Skeletal muscle satellite cell (primary cell): ENCODE data around the gene HINT3.
"Not testable (repeated sequence)": the region's sequence is repeated elsewhere in the genome, so short reads cannot be mapped to it uniquely, and the experiment has no call there.

Experiments
- H3K27me3 ChIP-seq: 2 replicates; pipeline ENCODE4 v1.7.0; 2013; ENCODE audit warnings: low read length; ENCODE audit not compliant: control insufficient read depth, insufficient read depth
- H3K36me3 ChIP-seq: 2 replicates; pipeline ENCODE4 v1.7.0; 2013; ENCODE audit warnings: mild to moderate bottlenecking, control low read depth, low read length; ENCODE audit not compliant: insufficient read depth
- H3K4me1 ChIP-seq: 2 replicates; pipeline ENCODE4 v1.7.0; 2013; ENCODE audit warnings: low read length; ENCODE audit not compliant: control insufficient read depth, insufficient read depth
- H3K4me2 ChIP-seq: 2 replicates; pipeline ENCODE4 v1.7.0; 2013; ENCODE audit warnings: mild to moderate bottlenecking, low read length
- H3K4me3 ChIP-seq: 2 replicates; pipeline ENCODE4 v1.7.0; 2013; ENCODE audit warnings: low read length
- H3K9ac ChIP-seq: 2 replicates; pipeline ENCODE4 v1.7.0; 2013; ENCODE audit warnings: mild to moderate bottlenecking, low read depth, low read length, moderate library complexity
- H3K9me3 ChIP-seq: replicated peaks from 2 replicates; pipeline ENCODE4 v1.7.0; 2013; ENCODE audit warnings: mild to moderate bottlenecking, control low read depth, low read length

HINT3 gene

GRCh38 chr6:125924169-125924568 lies 32.4 kb upstream of the HINT3 start:
- Histone ChIP-seq H3K4me3 (no peak overlapping the region), H3K9ac (no peak overlapping the region), H3K4me2 (no peak overlapping the region), H3K4me1 (peaks cover 6% of the 10 kb centered on the region), H3K36me3 (peaks cover 47% of the 10 kb centered on the region), H3K27me3 (no peaks in the 10 kb centered on the region), H3K9me3 (no peaks in the 10 kb centered on the region)

GRCh38 chr6:125924697-125925358 lies 31.7 kb upstream of the HINT3 start:
- no peak overlapping the region for H3K9ac ChIP-seq
- no peak overlapping the region for H3K4me3 ChIP-seq
- H3K4me1 ChIP-seq: no peaks in the 10 kb centered on the region
- H3K27me3 ChIP-seq: no peaks in the 10 kb centered on the region
- H3K4me2 ChIP-seq: no peak overlapping the region
- H3K36me3 ChIP-seq: peaks cover 47% of the 10 kb centered on the region
- no peaks in the 10 kb centered on the region for H3K9me3 ChIP-seq

GRCh38 chr6:125926711-125927110 lies 29.9 kb upstream of the HINT3 start:
- H3K27me3 ChIP-seq: no peaks in the 10 kb centered on the region
- peaks cover 42% of the 10 kb centered on the region for H3K36me3 ChIP-seq
- no peak overlapping the region for H3K4me3 ChIP-seq

GRCh38 chr6:125927761-125928160 lies 28.8 kb upstream of the HINT3 start:
- Histone ChIP-seq H3K4me3 (no peak overlapping the region), H3K27me3 (no peaks in the 10 kb centered on the region), H3K36me3 (peaks cover 32% of the 10 kb centered on the region), H3K9ac (no peak overlapping the region), H3K4me1 (no peaks in the 10 kb centered on the region), H3K4me2 (no peak overlapping the region), H3K9me3 (no peaks in the 10 kb centered on the region)

More at GRCh38 chr6:125926711-125927110, 29.9 kb upstream of the HINT3 start:
- no peaks in the 10 kb centered on the region for H3K4me1 ChIP-seq
- H3K4me2 ChIP-seq: no peak overlapping the region
- no peaks in the 10 kb centered on the region for H3K9me3 ChIP-seq
- no peak overlapping the region for H3K9ac ChIP-seq

GRCh38 chr6:125930765-125931418 lies 25.7 kb upstream of the HINT3 start:
- Histone ChIP-seq H3K4me3 (no peak overlapping the region), H3K36me3 (peaks cover 17% of the 10 kb centered on the region), H3K9ac (no peak overlapping the region), H3K4me2 (no peak overlapping the region), H3K9me3 (no peaks in the 10 kb centered on the region), H3K4me1 (no peaks in the 10 kb centered on the region), H3K27me3 (no peaks in the 10 kb centered on the region)

- H3K4me1 ChIP-seq: no peaks in the 10 kb centered on the region
- H3K36me3 ChIP-seq: peaks cover 17% of the 10 kb centered on the region
- no peaks in the 10 kb centered on the region for H3K27me3 ChIP-seq
These were observed 24.7 kb upstream of the HINT3 start for GRCh38 chr6:125931733-125932450.

GRCh38 chr6:125932451-125932795 lies 24.1 kb upstream of the HINT3 start:
- no peak overlapping the region for H3K4me3 ChIP-seq
- H3K9ac ChIP-seq: no peak overlapping the region
- H3K4me1 ChIP-seq: no peaks in the 10 kb centered on the region
- H3K36me3 ChIP-seq: peaks cover 14% of the 10 kb centered on the region
- no peaks in the 10 kb centered on the region for H3K9me3 ChIP-seq
- no peaks in the 10 kb centered on the region for H3K27me3 ChIP-seq
- no peak overlapping the region for H3K4me2 ChIP-seq

More at GRCh38 chr6:125931733-125932450, 24.7 kb upstream of the HINT3 start:
- no peaks in the 10 kb centered on the region for H3K9me3 ChIP-seq
- no peak overlapping the region for H3K4me2 ChIP-seq
- no peak overlapping the region for H3K4me3 ChIP-seq
- H3K9ac ChIP-seq: no peak overlapping the region

- H3K4me3 ChIP-seq, H3K9ac ChIP-seq, H3K36me3 ChIP-seq, H3K9me3 ChIP-seq, H3K4me2 ChIP-seq, H3K4me1 ChIP-seq, H3K27me3 ChIP-seq: not testable (repeated sequence)
These were observed 21.1 kb upstream of the HINT3 start for GRCh38 chr6:125935520-125935919.

- no peaks in the 10 kb centered on the region for H3K36me3 ChIP-seq
These were observed 17.5 kb upstream of the HINT3 start for GRCh38 chr6:125939026-125939425.

GRCh38 chr6:125939791-125940190 lies 16.8 kb upstream of the HINT3 start:
- peaks cover 17% of the 10 kb centered on the region for H3K4me1 ChIP-seq
- no peaks in the 10 kb centered on the region for H3K36me3 ChIP-seq
- no peak overlapping the region for H3K9ac ChIP-seq
- H3K4me3 ChIP-seq: no peak overlapping the region
- no peaks in the 10 kb centered on the region for H3K27me3 ChIP-seq
- H3K4me2 ChIP-seq: no peak overlapping the region
- H3K9me3 ChIP-seq: no peaks in the 10 kb centered on the region

More at GRCh38 chr6:125939026-125939425, 17.5 kb upstream of the HINT3 start:
- Histone ChIP-seq H3K9ac (no peak overlapping the region), H3K27me3 (no peaks in the 10 kb centered on the region), H3K4me1 (peaks cover 9% of the 10 kb centered on the region), H3K9me3 (no peaks in the 10 kb centered on the region), H3K4me2 (no peak overlapping the region), H3K4me3 (no peak overlapping the region)

- Histone ChIP-seq H3K27me3 (no peaks in the 10 kb centered on the region), H3K4me1 (peaks cover 23% of the 10 kb centered on the region), H3K4me2 (no peak overlapping the region), H3K9me3 (no peaks in the 10 kb centered on the region), H3K36me3 (no peaks in the 10 kb centered on the region), H3K4me3 (no peak overlapping the region), H3K9ac (no peak overlapping the region)
These were observed 16.1 kb upstream of the HINT3 start for GRCh38 chr6:125940247-125941041.
